Liver (tissue), 9 donors: ENCODE measurements around the gene OR2AE1. TPM values are rescaled to one million over a fixed set of nuclear protein-coding genes. Genes with fewer than 3 reads are reported as not detected.

ENCODE experiments used
- DNase-seq: peaks from one replicate; pipeline ENCODE4 v3.0.0-alpha.2; 2017; ENCODE audit warnings: low spot score
- H3K27ac ChIP-seq, 2 donors: one replicate each; pipeline ENCODE4 v1.7.0; 2013; ENCODE audit warnings: inconsistent platforms in 2 of 2, low read length in 2 of 2, control low read depth in 1 of 2, low read depth in 1 of 2, mild to moderate bottlenecking in 1 of 2
- H3K27me3 ChIP-seq, 4 donors: one replicate each; pipeline versions ENCODE4 v1.6.1 to v1.7.0; 2013; ENCODE audit warnings: low read length in 3 of 4, inconsistent platforms in 1 of 4, mild to moderate bottlenecking in 1 of 4, moderate library complexity in 1 of 4; ENCODE audit not compliant: control insufficient read depth in 4 of 4, insufficient read depth in 4 of 4
- H3K36me3 ChIP-seq, 4 donors: one replicate each; pipeline versions ENCODE4 v1.6.1 to v1.7.0; 2013; ENCODE audit warnings: low read length in 3 of 4, mild to moderate bottlenecking in 3 of 4, low read depth in 1 of 4, moderate library complexity in 1 of 4; ENCODE audit not compliant: control insufficient read depth in 4 of 4, insufficient read depth in 3 of 4
- H3K4me1 ChIP-seq, 4 donors: one replicate each; pipeline versions ENCODE4 v1.6.1 to v1.7.0; 2013; ENCODE audit warnings: low read length in 3 of 4, mild to moderate bottlenecking in 3 of 4, moderate library complexity in 1 of 4; ENCODE audit not compliant: control insufficient read depth in 4 of 4, insufficient read depth in 4 of 4
- H3K4me3 ChIP-seq, 3 donors: one replicate each; pipeline versions ENCODE4 v1.6.1 to v1.7.0; 2013; ENCODE audit warnings: low read length in 3 of 3, control low read depth in 1 of 3, low read depth in 1 of 3, mild to moderate bottlenecking in 1 of 3
- H3K9ac ChIP-seq, 2 donors: one replicate each; pipeline ENCODE4 v1.7.0; 2013; ENCODE audit warnings: low read length in 2 of 2, mild to moderate bottlenecking in 2 of 2, moderate library complexity in 2 of 2, control low read depth in 1 of 2, low read depth in 1 of 2
- H3K9me3 ChIP-seq, 4 donors: one replicate each; pipeline versions ENCODE4 v1.6.1 to v1.7.0; 2013; ENCODE audit warnings: low read length in 3 of 4; ENCODE audit not compliant: control insufficient read depth in 4 of 4
- ATF3 ChIP-seq: IDR thresholded peaks from 2 replicates; pipeline ENCODE4 v1.6.1; 2016; ENCODE audit warnings: antibody characterized with exemption
- EGR1 ChIP-seq, 2 donors: IDR thresholded peaks; 2 replicates each; pipeline ENCODE4 v1.6.1; 2016 to 2018; ENCODE audit warnings: antibody characterized with exemption in 2 of 2, low read depth in 2 of 2
- FOXA1 ChIP-seq: IDR thresholded peaks from 2 replicates; pipeline ENCODE4 v1.6.1; 2016; ENCODE audit warnings: antibody characterized with exemption
- FOXA2 ChIP-seq: IDR thresholded peaks from 2 replicates; pipeline ENCODE4 v1.6.1; 2016; ENCODE audit warnings: antibody characterized with exemption
- GABPA ChIP-seq, 2 donors: IDR thresholded peaks in 1 of 2; conservative IDR thresholded peaks in 1 of 2; 2 replicates each; pipeline ENCODE4 v1.6.1; 2016; ENCODE audit warnings: antibody characterized with exemption in 2 of 2, mild to moderate bottlenecking in 1 of 2, moderate library complexity in 1 of 2
- HNF4A ChIP-seq, 2 donors: conservative IDR thresholded peaks; 2 replicates each; pipeline ENCODE4 v1.6.1; 2016; ENCODE audit warnings: antibody characterized with exemption in 2 of 2, mild to moderate bottlenecking in 2 of 2
- HNF4G ChIP-seq: IDR thresholded peaks from 2 replicates; pipeline ENCODE4 v1.6.1; 2016; ENCODE audit warnings: antibody characterized with exemption
- JUND ChIP-seq, 2 donors: IDR thresholded peaks; 2 replicates each; pipeline ENCODE4 v1.6.1; 2016; ENCODE audit warnings: antibody characterized with exemption in 2 of 2
- MAX ChIP-seq: IDR thresholded peaks from 2 replicates; pipeline ENCODE4 v1.6.1; 2016; ENCODE audit warnings: antibody characterized with exemption
- NR2F2 ChIP-seq: IDR thresholded peaks from 2 replicates; pipeline ENCODE4 v1.6.1; 2016; ENCODE audit warnings: antibody characterized with exemption
- RAD21 ChIP-seq, 2 donors: IDR thresholded peaks; 2 replicates each; pipeline ENCODE4 v1.6.1; 2016; ENCODE audit warnings: antibody characterized with exemption in 2 of 2, mild to moderate bottlenecking in 2 of 2
- REST ChIP-seq: IDR thresholded peaks from 2 replicates; pipeline ENCODE4 v1.6.1; 2016; ENCODE audit warnings: antibody characterized with exemption, mild to moderate bottlenecking
- RXRA ChIP-seq, 2 donors: IDR thresholded peaks; 2 replicates each; pipeline ENCODE4 v1.6.1; 2017 to 2018; ENCODE audit warnings: antibody characterized with exemption in 2 of 2, mild to moderate bottlenecking in 1 of 2
- SP1 ChIP-seq: IDR thresholded peaks from 2 replicates; pipeline ENCODE4 v1.6.1; 2018; ENCODE audit warnings: antibody characterized with exemption, mild to moderate bottlenecking
- TAF1 ChIP-seq: conservative IDR thresholded peaks from 2 replicates; pipeline ENCODE4 v1.6.1; 2016; ENCODE audit warnings: antibody characterized with exemption, mild to moderate bottlenecking
- YY1 ChIP-seq: IDR thresholded peaks from 2 replicates; pipeline ENCODE4 v1.6.1; 2016; ENCODE audit warnings: antibody characterized with exemption, mild to moderate bottlenecking
- ZBTB33 ChIP-seq: IDR thresholded peaks from 2 replicates; pipeline ENCODE4 v1.6.1; 2016; ENCODE audit warnings: antibody characterized with exemption
- WGBS: extraction: QIAGEN DNeasy Blood & Tissue Kit; methylation state at CpG from one replicate; pipeline ENCODE4 v1.1.7; 2013; 5-methylcytosine and 5-hydroxymethylcytosine counted together
- polyA plus RNA-seq, 2 donors: library from polyadenylated mRNA; stranded (reverse) in 1 of 2; unstranded in 1 of 2; fragments of 200-250 nt in 1 of 2; fragments of >200 nt in 1 of 2; fragmentation: Nextera tagmentation in 1 of 2; extraction: Ambion mirVana in 1 of 2; gene quantifications; one replicate each; pipeline versions ENCODE4 v1.2.1 to v1.2.3, GENCODE V29; 2013 to 2015
- total RNA-seq, 2 donors: library from RNA; depleted of rRNA; stranded (reverse); fragments of >200 nt; gene quantifications; one replicate each; pipeline ENCODE4 v1.2.3, GENCODE V29; 2014
- TF ChIP-seq, protein P1 (sequence below): fragments of 150-350 bp; IDR thresholded peaks from 2 replicates; pipeline ENCODE4 v1.5.1; 2017; ENCODE audit warnings: improper control_type of control experiment, low read depth, low read length; ENCODE audit not compliant: missing input control
- donor health status: healthy.
- donor health status: healthy.
- donor health status: healthy.
- donor health status: healthy.
- donor health status: healthy.

Gene OR2AE1
- total and polyA plus RNA-seq, 4 donors, result 0.25 TPM; not detected in 3

GRCh38 chr7:99910976-99911375 lies 34.1 kb upstream of the OR2AE1 start:
- H3K9me3 ChIP-seq, result no peaks in the 10 kb centered on the region
- H3K4me3 ChIP-seq, result no peak overlapping the region
- no peak overlapping the region for H3K9ac ChIP-seq
- H3K36me3 ChIP-seq, result peaks cover 11 to 35% (median 30%) of the 10 kb centered on the region in 4 donors
- no peak for DNase-seq
- peaks cover 0 to 3% (median under 1%) of the 10 kb centered on the region in 4 donors for H3K4me1 ChIP-seq
- no peaks in the 10 kb centered on the region for H3K27me3 ChIP-seq
- no peak overlapping the region for H3K27ac ChIP-seq
- WGBS, result 98% methylated on average over 2 of the region's 2 CpGs
- no peak for TF ChIP-seq RXRA (IDR thresholded peaks at IDR 0.05)
- no peak for TF ChIP-seq TAF1
- no peak for TF ChIP-seq MAX
- no peak for TF ChIP-seq FOXA1
- TF ChIP-seq SP1, result no peak
- TF ChIP-seq, protein P1, sequence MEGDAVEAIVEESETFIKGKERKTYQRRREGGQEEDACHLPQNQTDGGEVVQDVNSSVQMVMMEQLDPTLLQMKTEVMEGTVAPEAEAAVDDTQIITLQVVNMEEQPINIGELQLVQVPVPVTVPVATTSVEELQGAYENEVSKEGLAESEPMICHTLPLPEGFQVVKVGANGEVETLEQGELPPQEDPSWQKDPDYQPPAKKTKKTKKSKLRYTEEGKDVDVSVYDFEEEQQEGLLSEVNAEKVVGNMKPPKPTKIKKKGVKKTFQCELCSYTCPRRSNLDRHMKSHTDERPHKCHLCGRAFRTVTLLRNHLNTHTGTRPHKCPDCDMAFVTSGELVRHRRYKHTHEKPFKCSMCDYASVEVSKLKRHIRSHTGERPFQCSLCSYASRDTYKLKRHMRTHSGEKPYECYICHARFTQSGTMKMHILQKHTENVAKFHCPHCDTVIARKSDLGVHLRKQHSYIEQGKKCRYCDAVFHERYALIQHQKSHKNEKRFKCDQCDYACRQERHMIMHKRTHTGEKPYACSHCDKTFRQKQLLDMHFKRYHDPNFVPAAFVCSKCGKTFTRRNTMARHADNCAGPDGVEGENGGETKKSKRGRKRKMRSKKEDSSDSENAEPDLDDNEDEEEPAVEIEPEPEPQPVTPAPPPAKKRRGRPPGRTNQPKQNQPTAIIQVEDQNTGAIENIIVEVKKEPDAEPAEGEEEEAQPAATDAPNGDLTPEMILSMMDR, result no peak
- TF ChIP-seq REST, result no peak
- TF ChIP-seq NR2F2, result no peak
- no peak for TF ChIP-seq RAD21 (IDR thresholded peaks at IDR 0.05)
- no peak for TF ChIP-seq EGR1 (IDR thresholded peaks at IDR 0.05; ENCODE audit: low read depth in 2 of 2)
- TF ChIP-seq FOXA2, result no peak
- no peak for TF ChIP-seq JUND (IDR thresholded peaks at IDR 0.05)
- TF ChIP-seq YY1, result no peak
- TF ChIP-seq ZBTB33, result no peak
- no peak for TF ChIP-seq GABPA (IDR thresholded peaks at IDR 0.05 in 1 of 2, conservative IDR thresholded peaks at IDR 0.05 in 1 of 2)
- TF ChIP-seq ATF3, result no peak

DNA sequence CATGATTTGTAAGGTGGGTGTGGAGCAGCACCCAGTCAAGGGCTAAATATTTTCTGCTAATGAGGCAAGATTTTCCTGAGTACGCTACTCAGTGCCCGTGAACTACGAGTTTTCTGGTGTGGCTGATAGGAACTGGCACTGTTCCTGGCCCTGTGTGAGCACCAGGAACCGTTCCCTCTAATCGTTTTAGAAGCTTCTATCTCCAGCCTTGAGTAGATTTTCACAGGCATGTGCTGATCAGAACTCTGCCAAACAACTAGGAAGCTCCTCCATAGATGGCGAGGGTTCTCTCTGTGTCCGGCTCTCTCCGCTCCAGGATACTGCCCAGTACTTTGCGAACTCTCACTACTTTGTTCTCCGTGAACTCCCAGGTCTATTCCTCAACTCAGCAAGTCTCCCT lies 24.7 kb upstream of the OR2AE1 start:
- H3K9ac ChIP-seq, result no peak overlapping the region
- no peak overlapping the region for H3K4me3 ChIP-seq
- no peak overlapping the region for H3K27ac ChIP-seq
- H3K4me1 ChIP-seq, result no peaks in the 10 kb centered on the region
- H3K27me3 ChIP-seq, result no peaks in the 10 kb centered on the region
- H3K36me3 ChIP-seq, result peaks cover 13 to 67% (median 35%) of the 10 kb centered on the region in 4 donors
- DNase-seq, result no peak
- 93% methylated on average over 10 of the region's 10 CpGs for WGBS
- H3K9me3 ChIP-seq, result no peaks in the 10 kb centered on the region
- TF ChIP-seq ZBTB33 (no peak), JUND (IDR thresholded peaks at IDR 0.05) (no peak), HNF4G (no peak), NR2F2 (no peak), FOXA2 (no peak), REST (no peak), YY1 (no peak), EGR1 (IDR thresholded peaks at IDR 0.05; ENCODE audit: low read depth in 2 of 2) (no peak), ATF3 (no peak), GABPA (IDR thresholded peaks at IDR 0.05 in 1 of 2, conservative IDR thresholded peaks at IDR 0.05 in 1 of 2) (no peak), TAF1 (no peak), RAD21 (IDR thresholded peaks at IDR 0.05) (no peak), HNF4A (conservative IDR thresholded peaks at IDR 0.05) (no peak)
